ENCODE measurements around the gene SNX1.

GRCh38 chr15:64156652-64157331, 61.0 kb downstream of the SNX1 start:
- no peak for TF ChIP-seq EZH2phosphoT487 (IDR thresholded peaks at IDR 0.05; ENCODE audit: insufficient read depth, low read depth)
- no peak for TF ChIP-seq EZH2 (IDR thresholded peaks at IDR 0.05; ENCODE audit: insufficient read depth, poor library complexity, severe bottlenecking)
